Stimulated activated CD8-positive, alpha-beta memory T cell treated with anti-CD3 and anti-CD28 coated beads, Interleukin-7, amount 100 ng/mL, for 48 hours (primary cell): ENCODE data around the gene KLHL41.

Experiments used
- DNase-seq, 2 donors: peaks; one replicate each; pipeline ENCODE4 v3.0.0-alpha.2; 2020; ENCODE audit warnings: low read depth in 1 of 2; ENCODE audit errors: extremely low read depth in 1 of 2

KLHL41 gene

GRCh38 chr2:169509298-169509885 is at the start of gene KLHL41:
Gene KLHL41 (plus strand): TSS chr2:169509702. CDS start chr2:169509779, 77 bp downstream.
- no peak for DNase-seq

- DNase-seq, result no peak
These were observed 48.4 kb upstream of the KLHL41 start for GRCh38 chr2:169461143-169461542.

DNA sequence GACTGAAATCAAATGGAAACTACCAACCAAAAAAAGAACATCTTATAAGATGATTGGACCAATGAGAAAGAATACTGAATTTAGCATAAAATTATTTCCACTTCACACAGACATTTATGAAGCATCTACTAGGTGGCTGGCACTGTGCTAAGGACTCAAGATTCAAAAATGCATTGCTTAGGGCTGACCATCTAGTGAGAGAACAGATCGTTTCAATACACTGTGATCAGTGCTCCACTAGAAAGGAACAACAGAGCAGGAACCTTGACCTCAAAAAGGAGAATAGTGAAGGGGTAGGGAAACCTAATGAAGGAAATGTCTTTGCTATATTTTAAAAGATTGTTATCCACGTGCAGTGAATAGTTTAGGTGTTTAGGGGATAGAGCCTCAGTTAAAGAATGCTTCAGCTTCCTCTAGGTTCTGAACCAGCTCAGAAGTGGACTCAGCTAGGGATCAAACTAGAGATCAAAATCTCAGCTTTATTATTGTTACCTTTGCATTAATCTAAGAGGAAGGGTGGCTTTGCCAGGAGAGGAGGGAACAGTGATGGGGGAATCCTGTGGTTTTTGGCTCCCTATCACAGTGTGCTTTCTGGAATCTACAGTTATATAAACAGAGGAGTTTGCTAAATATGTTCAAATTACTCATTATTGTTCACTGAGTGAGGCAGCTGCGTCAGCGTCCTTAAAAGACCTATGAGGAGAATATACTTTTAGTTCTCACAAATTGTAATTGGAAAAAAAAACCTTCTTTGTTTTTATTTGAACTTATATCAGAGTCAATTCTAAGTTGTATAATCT is 46.4 kb upstream of the KLHL41 start:
- DNase-seq, result no peak

DNA sequence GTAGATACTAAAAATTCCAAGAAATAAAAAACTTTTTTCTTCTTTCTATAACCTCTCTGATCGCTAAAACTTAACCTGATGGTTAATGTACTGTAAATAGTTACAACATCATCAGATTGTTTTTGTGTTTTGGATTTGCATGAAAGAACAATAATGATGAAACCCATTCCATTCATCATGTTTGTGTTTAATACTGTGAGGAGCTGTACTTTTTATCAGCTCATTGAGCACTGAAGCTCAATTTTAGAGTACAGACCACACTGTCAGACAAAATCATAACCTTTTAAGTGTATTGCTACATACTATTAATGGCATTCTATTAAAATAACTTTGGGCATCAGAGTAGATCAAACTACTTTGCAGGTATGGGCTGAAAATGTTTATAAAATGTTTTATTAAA is 45.0 kb upstream of the KLHL41 start:
- no peak for DNase-seq

- no peak for DNase-seq
These were observed 44.6 kb upstream of the KLHL41 start for GRCh38 chr2:169464882-169465281.

GRCh38 chr2:169468841-169469240 is 40.7 kb upstream of the KLHL41 start:
- no peak for DNase-seq

DNA sequence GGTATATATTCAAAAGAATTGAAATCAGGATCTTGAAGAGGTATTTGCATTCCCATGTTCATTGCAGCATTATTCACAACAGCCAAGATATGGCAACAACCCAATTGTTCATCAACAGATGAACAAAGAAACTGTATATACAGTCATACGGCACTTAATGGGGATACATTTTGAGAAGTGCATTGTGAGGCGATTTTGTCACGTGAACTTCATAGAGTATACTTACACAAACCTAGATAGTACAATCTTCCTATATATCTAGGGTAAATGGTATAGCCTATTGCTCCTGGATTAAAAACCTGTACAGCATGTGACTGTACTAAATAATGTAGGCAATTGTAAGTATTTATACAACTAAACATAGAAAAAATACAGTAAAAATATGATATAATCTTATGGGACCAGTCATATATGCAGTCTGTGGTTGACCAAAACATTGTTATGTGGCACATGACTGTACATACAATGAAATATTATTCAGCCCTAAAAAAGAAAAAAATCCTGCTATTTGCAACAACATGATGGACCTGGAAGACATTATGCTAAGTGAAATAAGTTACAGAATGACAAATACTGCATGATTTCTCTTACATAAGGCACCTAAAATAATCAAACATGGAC is 39.4 kb upstream of the KLHL41 start:
- no peak for DNase-seq

DNA sequence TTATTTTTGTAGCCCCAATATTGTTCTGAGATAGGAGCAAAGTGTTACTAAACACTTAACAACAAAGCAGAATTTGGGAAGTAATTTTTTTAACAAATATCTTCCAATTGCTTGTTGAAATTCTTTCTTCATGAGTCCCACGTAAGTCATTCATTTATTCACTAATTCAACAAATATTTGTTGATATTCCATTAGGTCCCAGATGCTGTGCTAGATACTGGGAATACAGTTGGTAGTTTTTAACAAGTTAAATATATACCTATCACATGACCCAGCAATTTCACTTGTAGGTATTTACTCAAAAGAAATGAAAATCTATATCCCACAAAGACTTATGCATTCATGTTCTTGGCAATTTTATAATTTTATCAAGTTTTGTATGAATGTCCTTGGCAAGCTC is 37.3 kb upstream of the KLHL41 start:
- DNase-seq, result no peak

DNA sequence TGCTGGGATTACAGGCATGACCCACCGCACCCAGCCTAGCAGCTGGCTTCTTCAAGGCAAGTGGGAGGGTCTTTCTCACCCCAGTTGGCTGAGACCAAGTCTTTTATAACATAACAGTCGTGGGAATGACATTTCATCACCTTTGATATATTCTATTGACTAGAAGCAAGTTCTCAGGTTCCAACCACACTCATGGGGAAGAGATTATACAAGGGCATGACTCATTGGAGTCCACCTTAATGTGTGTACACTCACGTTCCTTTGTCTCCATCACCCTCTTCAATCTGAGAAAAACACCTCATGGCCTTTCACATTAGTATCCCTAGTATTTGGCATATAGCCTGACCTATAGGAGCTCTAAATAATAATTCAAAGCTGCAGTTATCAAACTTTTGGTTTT is 33.0 kb upstream of the KLHL41 start:
- DNase-seq, result no peak

DNA sequence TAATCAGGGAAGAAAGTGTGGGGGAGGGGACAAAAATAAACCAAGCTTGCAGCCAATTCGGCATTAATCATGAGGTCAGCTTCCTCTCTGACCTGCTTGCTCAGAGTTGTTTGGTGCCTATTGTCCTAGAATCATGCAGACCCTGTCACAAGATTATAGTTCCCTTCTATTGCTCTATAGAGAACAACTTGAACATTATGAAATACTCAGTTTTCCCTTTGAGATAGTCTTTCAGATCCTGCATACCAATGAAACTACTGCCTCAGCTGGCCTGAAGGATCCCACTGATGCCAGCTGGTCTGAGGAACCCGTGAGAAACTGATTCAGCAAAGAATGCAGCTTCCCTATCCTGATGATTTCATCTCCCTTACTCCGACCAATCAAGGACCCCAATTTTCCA is 31.2 kb upstream of the KLHL41 start:
- no peak for DNase-seq

- DNase-seq, result no peak
These were observed 30.7 kb upstream of the KLHL41 start for GRCh38 chr2:169478745-169479256.

DNA sequence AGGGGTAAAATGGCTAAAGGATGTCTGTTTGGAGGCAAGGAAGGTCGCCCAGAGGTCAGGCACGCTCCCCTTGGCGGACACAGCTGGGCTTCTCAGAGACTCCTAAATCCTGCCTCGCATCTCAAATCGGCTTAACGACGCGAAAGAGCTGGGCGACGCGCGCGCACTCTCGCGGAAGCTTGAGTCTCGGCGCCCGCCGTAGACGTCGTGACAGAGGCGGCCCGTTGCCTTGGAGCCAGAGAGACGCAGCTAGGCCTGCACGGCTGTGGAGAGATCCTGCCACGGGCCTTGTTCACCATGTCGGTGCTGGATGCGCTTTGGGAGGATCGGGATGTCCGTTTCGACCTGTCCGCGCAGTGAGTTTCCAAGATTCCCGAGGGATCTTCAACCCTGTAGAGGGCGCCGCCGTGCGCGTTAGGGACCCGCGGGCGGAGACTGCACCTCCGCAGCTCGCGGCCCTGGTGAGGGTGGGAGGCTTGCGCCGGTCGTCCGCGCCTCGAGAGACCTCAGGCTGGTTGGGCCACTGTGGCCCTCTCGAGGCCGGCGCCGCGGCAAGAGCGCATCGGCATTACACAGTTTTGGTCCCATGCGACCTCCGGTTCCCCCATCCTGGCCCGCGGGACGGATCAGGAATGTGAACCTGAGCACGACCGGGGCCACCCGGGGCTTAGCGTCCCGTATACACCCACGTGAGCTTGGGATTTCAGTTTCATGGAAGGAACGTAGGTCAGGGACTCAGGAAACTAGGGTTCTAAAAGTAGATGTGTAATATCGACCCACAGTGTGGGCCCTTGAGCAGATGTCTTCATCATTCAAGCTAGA is 30.0 kb upstream of the KLHL41 start, which contains the start of gene BBS5:
BBS5 (plus strand) TSS at position 238 of the 822 bp plus-strand sequence; CDS start at position 298, 60 bp downstream.
- peak; percentile 56 to 62 for DNase-seq

GRCh38 chr2:169480079-169480465 is 29.4 kb upstream of the KLHL41 start:
- DNase-seq, result no peak

DNA sequence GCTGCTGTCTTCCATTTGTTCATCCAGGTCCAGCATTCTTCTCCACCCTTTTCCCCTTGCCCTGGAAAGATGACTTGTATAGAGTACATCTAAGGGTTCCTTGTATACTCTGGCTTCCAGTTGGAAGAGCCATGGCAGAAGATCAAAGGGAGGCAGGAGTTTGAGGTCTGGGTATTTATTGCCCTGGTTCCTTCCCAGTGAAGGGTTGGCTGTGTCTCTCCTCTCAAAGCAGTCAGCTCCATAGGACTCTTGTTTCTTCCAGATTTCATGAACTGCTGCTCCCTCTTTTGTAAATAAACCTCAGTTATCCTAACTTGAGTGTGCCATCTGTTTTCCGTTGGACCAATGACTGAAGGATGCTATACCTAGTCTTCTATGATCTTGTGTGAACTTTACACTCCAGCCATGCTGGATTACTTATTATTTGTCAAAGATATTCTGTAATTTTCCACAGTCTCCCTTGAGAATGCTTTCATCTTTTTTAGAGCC is 23.8 kb upstream of the KLHL41 start:
- DNase-seq, result no peak

GRCh38 chr2:169486487-169486886 is 23.0 kb upstream of the KLHL41 start:
- no peak for DNase-seq

- no peak for DNase-seq
These were observed 18.7 kb upstream of the KLHL41 start for GRCh38 chr2:169490834-169491233.

- no peak for DNase-seq
These were observed 18.1 kb upstream of the KLHL41 start for GRCh38 chr2:169491378-169491777.

GRCh38 chr2:169493360-169493759 is 16.1 kb upstream of the KLHL41 start:
- no peak for DNase-seq

- DNase-seq, result no peak
These were observed 14.1 kb upstream of the KLHL41 start for GRCh38 chr2:169495310-169495928.

- no peak for DNase-seq
These were observed 4.9 kb upstream of the KLHL41 start for GRCh38 chr2:169504651-169505050.
